Neural crest cell (in vitro differentiated cells): ENCODE data around the gene KCNJ10. TPM values are rescaled to one million over a fixed set of nuclear protein-coding genes. Genes with fewer than 3 reads are reported as not detected.

Experiments
- DNase-seq: peaks from one replicate; pipeline ENCODE4 v3.0.0; 2021; ENCODE audit warnings: low read depth, mixed read lengths, low spot score
- H3K27ac Mint-ChIP-seq: one replicate; pipeline ENCODE4 v1.8.0; 2021; ENCODE audit warnings: mild to moderate bottlenecking, mixed read lengths; ENCODE audit not compliant: unreplicated experiment
- H3K27me3 Mint-ChIP-seq: 2 replicates; pipeline ENCODE4 v1.8.0; 2021; ENCODE audit warnings: low read depth, mild to moderate bottlenecking, mixed read lengths
- H3K36me3 Mint-ChIP-seq: 2 replicates; pipeline ENCODE4 v1.8.0; 2021; ENCODE audit warnings: low read depth, mild to moderate bottlenecking, mixed read lengths
- H3K4me1 Mint-ChIP-seq: 2 replicates; pipeline ENCODE4 v1.8.0; 2021; ENCODE audit warnings: mixed read lengths
- H3K4me3 Mint-ChIP-seq: one replicate; pipeline ENCODE4 v1.8.0; 2021; ENCODE audit warnings: mild to moderate bottlenecking, mixed read lengths
- H3K9me3 Mint-ChIP-seq: 2 replicates; pipeline ENCODE4 v1.8.0; 2021; ENCODE audit warnings: mixed read lengths
- CTCF ChIP-seq: fragments of 200-600 bp; sonication (generic); conservative IDR thresholded peaks from 2 replicates; pipeline ENCODE4 v1.5.0; 2021; ENCODE audit warnings: antibody characterized with exemption, mild to moderate bottlenecking
- total RNA-seq: library from RNA; stranded (reverse); gene quantifications from 2 replicates; pipeline ENCODE4 v1.2.1, GENCODE V29; 2021

Gene KCNJ10
- total RNA-seq, 1 donor from 2014 or later: 0.47 TPM

GRCh38 chr1:160031365-160032164, 38.4 kb downstream of the KCNJ10 start, which contains the start of gene PIGM:
PIGM (minus strand) TSS chr1:160031990; CDS start chr1:160031739, 251 bp downstream.
- Mint-ChIP-seq H3K27ac (peak within 1 kb of the TSS; percentile 95), H3K36me3 (no peaks in the 10 kb centered on the region), H3K27me3 (peaks cover 25% of the 10 kb centered on the region), H3K4me1 (peaks cover 27% of the 10 kb centered on the region), H3K4me3 (peak within 1 kb of the TSS; percentile 95), H3K9me3 (no peaks in the 10 kb centered on the region)
- TF ChIP-seq CTCF: no peak
- DNase-seq: peak; percentile 87

- Mint-ChIP-seq H3K27ac (peak overlapping the region; percentile 6), H3K36me3 (no peaks in the 10 kb centered on the region), H3K4me1 (peaks cover 27% of the 10 kb centered on the region), H3K9me3 (no peaks in the 10 kb centered on the region), H3K27me3 (peaks cover 25% of the 10 kb centered on the region), H3K4me3 (peak overlapping the region; percentile 95)
- no peak for TF ChIP-seq CTCF
- no peak for DNase-seq
Measured at GRCh38 chr1:160030657-160031364, 39.1 kb downstream of the KCNJ10 start.

- Mint-ChIP-seq H3K27me3 (peaks cover 6% of the 10 kb centered on the region), H3K4me1 (peaks cover 48% of the 10 kb centered on the region), H3K27ac (no peak overlapping the region), H3K9me3 (no peaks in the 10 kb centered on the region), H3K36me3 (no peaks in the 10 kb centered on the region), H3K4me3 (no peak overlapping the region)
- TF ChIP-seq CTCF: no peak
- no peak for DNase-seq
Measured at GRCh38 chr1:160028426-160028825, 41.5 kb downstream of the KCNJ10 start.

- TF ChIP-seq CTCF: no peak
- peaks cover 30% of the 10 kb centered on the region for H3K4me1 Mint-ChIP-seq
- peak overlapping the region; percentile 3 for H3K27ac Mint-ChIP-seq
Measured at GRCh38 chr1:160025314-160025713, 44.6 kb downstream of the KCNJ10 start.

GRCh38 chr1:160024195-160024905, 45.6 kb downstream of the KCNJ10 start:
- peaks cover 29% of the 10 kb centered on the region for H3K4me1 Mint-ChIP-seq

More at GRCh38 chr1:160025314-160025713, 44.6 kb downstream of the KCNJ10 start:
- H3K27me3 Mint-ChIP-seq: no peaks in the 10 kb centered on the region
- DNase-seq: no peak
- peak overlapping the region; percentile 2 for H3K4me3 Mint-ChIP-seq
- H3K36me3 Mint-ChIP-seq: no peaks in the 10 kb centered on the region
- no peaks in the 10 kb centered on the region for H3K9me3 Mint-ChIP-seq

More at GRCh38 chr1:160024195-160024905, 45.6 kb downstream of the KCNJ10 start:
- peak overlapping the region; percentile 18 for H3K4me3 Mint-ChIP-seq
- H3K27ac Mint-ChIP-seq: no peak overlapping the region
- H3K9me3 Mint-ChIP-seq: no peaks in the 10 kb centered on the region
- DNase-seq: no peak
- no peaks in the 10 kb centered on the region for H3K36me3 Mint-ChIP-seq
- TF ChIP-seq CTCF: no peak
- H3K27me3 Mint-ChIP-seq: no peaks in the 10 kb centered on the region
